K562 (cell line): Measurements from ENCODE around the gene CD70. TPM values are rescaled to one million over a fixed set of nuclear protein-coding genes. Genes with fewer than 3 reads are reported as not detected.

ENCODE experiments used
- ATAC-seq: fragments of 200-7000 bp; cut with Tn5 transposase; 3 replicates; pipeline ENCODE4 v1.9.1; 2020; ENCODE audit warnings: moderate library complexity
- BruUV-seq: library from RNA; stranded (reverse); fragments of 400-500 nt; replicated peaks from 2 replicates; lab custom pipeline; 2021; lab: Mats Ljungman, UMichigan
- CTCF ChIA-PET: fragments of 300-600 bp; formaldehyde crosslinking; extraction: SDS; loops from one replicate; lab custom pipeline; 2021; ENCODE audit warnings: low intra/inter-chr PET ratio; lab: Yijun Ruan, JAX
- POLR2A ChIA-PET: fragments of 300-600, 350-650 bp; sonication (Branson Sonifier 250); formaldehyde crosslinking; extraction: SDS; loops from one replicate; lab custom pipeline; 2021; ENCODE audit warnings: antibody characterized with exemption, inconsistent platforms; lab: Yijun Ruan, JAX
- DNase-seq, 4 experiments: peaks; one replicate each; pipeline versions ENCODE4 v3.0.0 to v3.0.0-alpha.2; 2011 to 2018; ENCODE audit warnings: low spot score in 3 of 4, mixed read lengths in 3 of 4; ENCODE audit errors: extremely low read depth in 1 of 4
- FAIRE-seq: peaks from 2 replicates; lab custom pipeline; 2011; peaks lifted over from hg19 to GRCh38; lab: Jason Lieb, UNC
- H2AFZ ChIP-seq: 2 replicates; pipeline ENCODE4 v1.6.0; 2011; ENCODE audit warnings: low read depth, low read length, control low read depth, inconsistent platforms
- H3K27ac ChIP-seq: fragments of 200-600 bp; 3 replicates; pipeline ENCODE4 v1.8.0; 2011; ENCODE audit warnings: low read depth, mild to moderate bottlenecking, control low read depth, inconsistent platforms, low read length, moderate library complexity, mixed read lengths; ENCODE audit errors: extremely low read depth
- H3K27me3 ChIP-seq, 2 experiments: fragments of 300-600 bp in 1 of 2; 2 replicates in 1 of 2; 3 replicates in 1 of 2; pipeline versions ENCODE4 v1.6.0 to v1.8.0; 2011; ENCODE audit warnings: inconsistent platforms in 2 of 2, low read length in 2 of 2, mild to moderate bottlenecking in 1 of 2, mixed read lengths in 1 of 2, moderate library complexity in 1 of 2; ENCODE audit not compliant: control insufficient read depth in 2 of 2, insufficient read depth in 2 of 2
- H3K36me3 ChIP-seq: fragments of 300-600 bp; 3 replicates; pipeline ENCODE4 v1.8.0; 2011; ENCODE audit warnings: mild to moderate bottlenecking, low read length, inconsistent platforms; ENCODE audit not compliant: control insufficient read depth, insufficient read depth
- H3K4me1 ChIP-seq, 2 experiments: fragments of 200-600 bp in 1 of 2; replicated peaks in 1 of 2; 2 replicates in 1 of 2; 3 replicates in 1 of 2; pipeline versions ENCODE4 v1.5.1 to v1.8.0; 2011; ENCODE audit warnings: inconsistent platforms in 2 of 2, low read length in 2 of 2, mild to moderate bottlenecking in 1 of 2, mixed read lengths in 1 of 2, moderate library complexity in 1 of 2; ENCODE audit not compliant: control insufficient read depth in 2 of 2, insufficient read depth in 2 of 2
- H3K4me2 ChIP-seq: 2 replicates; pipeline ENCODE4 v1.6.1; 2011; ENCODE audit warnings: low read length, control low read depth, inconsistent platforms, mixed read lengths; ENCODE audit not compliant: insufficient read depth
- H3K4me3 ChIP-seq: fragments of 200-600 bp; sonication (generic), shearing (Covaris generic); 2 replicates; pipeline ENCODE4 v1.5.1; 2016; ENCODE audit warnings: control low read depth, inconsistent platforms
- H3K79me2 ChIP-seq: fragments of 200-600 bp; 3 replicates; pipeline ENCODE4 v1.8.0; 2011; ENCODE audit warnings: low read length, inconsistent platforms; ENCODE audit not compliant: control insufficient read depth, insufficient read depth
- H3K9ac ChIP-seq, 2 experiments: 2 replicates each; pipeline versions ENCODE4 v1.6.0 to v1.6.1; 2011; ENCODE audit warnings: low read depth in 2 of 2, low read length in 2 of 2, control low read depth in 1 of 2, inconsistent platforms in 1 of 2, mild to moderate bottlenecking in 1 of 2, mixed read lengths in 1 of 2; ENCODE audit not compliant: insufficient read depth in 1 of 2
- H3K9me1 ChIP-seq: one replicate; pipeline ENCODE4 v1.6.0; 2011; ENCODE audit warnings: inconsistent platforms, mild to moderate bottlenecking, low read length, moderate library complexity; ENCODE audit not compliant: control insufficient read depth, insufficient read depth
- H3K9me3 ChIP-seq: replicated peaks from 2 replicates; pipeline ENCODE4 v1.5.1; 2011; ENCODE audit warnings: low read depth, low read length, inconsistent platforms; ENCODE audit not compliant: control insufficient read depth, insufficient read depth
- H4K20me1 ChIP-seq: replicated peaks from 2 replicates; pipeline ENCODE4 v1.6.1; 2011; ENCODE audit warnings: low read length, inconsistent platforms, mixed read lengths; ENCODE audit not compliant: control insufficient read depth, insufficient read depth
- COPS2 ChIP-seq: fragments of 450-650 bp; conservative IDR thresholded peaks from 2 replicates; pipeline ENCODE4 v1.6.1; 2016; ENCODE audit warnings: mild to moderate bottlenecking, moderate library complexity
- GATA2 ChIP-seq: sonication (generic); formaldehyde crosslinking; IDR thresholded peaks from 2 replicates; pipeline ENCODE4 v1.4.0; 2020; ENCODE audit warnings: mild to moderate bottlenecking, missing genetic modification reagents
- ID3 ChIP-seq, 2 experiments: fragments of 250-450 bp in 1 of 2; fragments of 450-650 bp in 1 of 2; sonication (Bioruptor Pico) in 1 of 2; IDR thresholded peaks; 2 replicates each; pipeline versions ENCODE4 v1.6.1 to v1.8.0; 2016 to 2021; ENCODE audit warnings: mild to moderate bottlenecking in 2 of 2, moderate library complexity in 2 of 2, missing compliant biosample characterization in 1 of 2, missing genetic modification characterization in 1 of 2
- IRF9 ChIP-seq: fragments of 450-650 bp; IDR thresholded peaks from 2 replicates; pipeline ENCODE4 v1.6.1; 2016; ENCODE audit warnings: missing biosample characterization, missing genetic modification characterization
- THAP12 ChIP-seq: fragments of 250-450 bp; sonication (Bioruptor Pico); IDR thresholded peaks from 2 replicates; pipeline ENCODE4 v1.9.0; 2021; ENCODE audit warnings: mild to moderate bottlenecking, inconsistent platforms
- ZNF146 ChIP-seq: IDR thresholded peaks from one replicate; pipeline ENCODE4 v1.6.1; 2018; ENCODE audit warnings: missing compliant biosample characterization; ENCODE audit not compliant: unreplicated experiment
- WGBS: fragments of 100-300 bp; shearing (Covaris generic); methylation state at CpG from one replicate; pipeline ENCODE4 v1.1.6; 2016; ENCODE audit warnings: low coverage, mixed read lengths; ENCODE audit not compliant: insufficient coverage; ENCODE audit errors: missing lambda C conversion rate; 5-methylcytosine and 5-hydroxymethylcytosine counted together
- in situ Hi-C: fragments of 300-500 bp; cut with MboI; formaldehyde crosslinking; loops from 4 replicates; pipeline ENCODE4 v1.15.0; 2018; ENCODE audit warnings: inconsistent platforms, mixed read lengths
- intact Hi-C: fragments of 100-400 bp; cut with micrococcal nuclease; formaldehyde crosslinking; loops from 2 replicates; pipeline ENCODE4 v1.14.2; 2022
- polyA plus RNA-seq, 8 experiments: library from polyadenylated mRNA; depleted of rRNA in 4 of 8; stranded (reverse) in 5 of 8; unstranded in 3 of 8; fragments of >200 nt; fragmentation: Nextera tagmentation in 2 of 8; fragmentation: Illumina TruSeq in 1 of 8; extraction: Ambion mirVana in 2 of 8; extraction: Trizol in 1 of 8; gene quantifications; 2 replicates each; pipeline versions ENCODE4 v1.2.1 to v1.2.3, GENCODE V29; 2011 to 2014; ENCODE audit warnings: inconsistent platforms in 1 of 8, missing spikeins in 1 of 8
- total RNA-seq, 7 experiments: library from RNA; depleted of rRNA in 6 of 7; stranded (reverse); fragments of >200 nt in 6 of 7; fragmentation: Illumina TruSeq in 2 of 7; extraction: Trizol in 2 of 7; gene quantifications; 2 replicates each; pipeline versions ENCODE4 v1.2.1 to v1.2.3, GENCODE V29; 2011 to 2021; ENCODE audit warnings: low replicate concordance in 1 of 7
- TF ChIP-seq, protein P1 (sequence below): fragments of 250-450 bp; sonication (Bioruptor Pico); IDR thresholded peaks from 2 replicates; pipeline ENCODE4 v1.5.0; 2021

CD70 gene
- total and polyA plus RNA-seq, 9 of the 15 experiments (the other 6 are each of a cell fraction or from before 2014, with no cell fraction given): 0.06 to 0.58 (median 0.33) TPM; not detected in 4

DNA sequence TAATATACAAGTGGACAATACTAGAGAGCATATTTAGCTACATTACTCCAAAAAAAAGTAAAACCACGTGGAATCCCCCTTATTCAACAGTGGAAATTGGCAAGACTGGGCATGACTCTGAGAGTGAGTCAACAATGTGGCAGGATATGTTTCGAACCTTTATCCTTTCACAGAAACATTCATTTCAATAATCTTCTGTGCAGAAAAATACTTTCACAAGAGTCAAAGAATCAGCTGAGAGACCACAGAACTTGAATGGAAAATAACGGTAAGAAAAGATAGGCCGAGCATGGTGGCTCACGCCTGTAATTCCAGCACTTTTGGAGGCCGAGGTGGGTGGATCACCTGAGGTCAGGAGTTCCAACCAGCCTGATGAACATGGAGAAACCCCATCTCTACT lies 25.1 kb upstream of the CD70 start:
- ATAC-seq (no peak), FAIRE-seq (no peak), DNase-seq (no peak)
- in situ Hi-C loops (no loop called here), intact Hi-C loops (no loop called here)
- H3K4me2 ChIP-seq: no peak overlapping the region
- H3K9me1 ChIP-seq: no peaks in the 10 kb centered on the region
- no peak overlapping the region for H3K27ac ChIP-seq
- no peak overlapping the region for H2AFZ ChIP-seq
- H3K4me1 ChIP-seq: no peaks in the 10 kb centered on the region
- H3K9ac ChIP-seq: no peak overlapping the region
- POLR2A ChIA-PET: no interaction called here
- H3K36me3 ChIP-seq: no peaks in the 10 kb centered on the region
- no peaks in the 10 kb centered on the region for H3K79me2 ChIP-seq
- 16% methylated on average over 6 of the region's 6 CpGs for WGBS
- H4K20me1 ChIP-seq: no peaks in the 10 kb centered on the region
- H3K4me3 ChIP-seq: no peak overlapping the region
- peaks cover 3 to 4% of the 10 kb centered on the region in 2 experiments; a peak in 2 of 5 replicates for H3K27me3 ChIP-seq
- CTCF ChIA-PET: no interaction called here
- H3K9me3 ChIP-seq: no peaks in the 10 kb centered on the region
- TF ChIP-seq IRF9 (tag): no peak
- BruUV-seq: no TSS peak

GRCh38 chr19:6613711-6614110 lies 22.8 kb upstream of the CD70 start:
- FAIRE-seq (no peak), ATAC-seq (no peak), DNase-seq (no peak)
- H4K20me1 ChIP-seq: no peaks in the 10 kb centered on the region
- H2AFZ ChIP-seq: no peak overlapping the region
- H3K4me3 ChIP-seq: no peak overlapping the region
- no peaks in the 10 kb centered on the region for H3K79me2 ChIP-seq
- in situ Hi-C loops: no loop called here
- POLR2A ChIA-PET: interaction anchor here (1.0 kb wide), 1 partner anchor 11 kb away, joined by 3 read pairs; no protein-coding TSS in a partner anchor
- H3K9me1 ChIP-seq: no peaks in the 10 kb centered on the region
- H3K27me3 ChIP-seq: peaks cover 3 to 4% of the 10 kb centered on the region in 2 experiments; a peak in 2 of 5 replicates
- CTCF ChIA-PET: interaction anchor here (0.6 kb wide), 1 partner anchor 11 kb away, joined by 6 read pairs; no protein-coding TSS in a partner anchor
- no peak overlapping the region for H3K9ac ChIP-seq
- no peaks in the 10 kb centered on the region for H3K9me3 ChIP-seq
- peaks cover 0 to 1% of the 10 kb centered on the region in 2 experiments; a peak in 2 of 5 replicates for H3K4me1 ChIP-seq
- H3K27ac ChIP-seq: no peak overlapping the region
- 25% methylated on average over 6 of the region's 6 CpGs for WGBS
- no TSS peak for BruUV-seq
- intact Hi-C loops: no loop called here
- no peaks in the 10 kb centered on the region for H3K36me3 ChIP-seq
- H3K4me2 ChIP-seq: no peak overlapping the region
- TF ChIP-seq ID3 (CRISPR knock-in tag; IDR thresholded peaks at IDR 0.05) (no peak), ID3 (tag; IDR thresholded peaks at IDR 0.05) (no peak), THAP12 (CRISPR knock-in tag) (no peak), COPS2 (no peak), GATA2 (CRISPR knock-in tag) (no peak), ZNF146 (CRISPR knock-in tag) (no peak)
- TF ChIP-seq, protein P1, sequence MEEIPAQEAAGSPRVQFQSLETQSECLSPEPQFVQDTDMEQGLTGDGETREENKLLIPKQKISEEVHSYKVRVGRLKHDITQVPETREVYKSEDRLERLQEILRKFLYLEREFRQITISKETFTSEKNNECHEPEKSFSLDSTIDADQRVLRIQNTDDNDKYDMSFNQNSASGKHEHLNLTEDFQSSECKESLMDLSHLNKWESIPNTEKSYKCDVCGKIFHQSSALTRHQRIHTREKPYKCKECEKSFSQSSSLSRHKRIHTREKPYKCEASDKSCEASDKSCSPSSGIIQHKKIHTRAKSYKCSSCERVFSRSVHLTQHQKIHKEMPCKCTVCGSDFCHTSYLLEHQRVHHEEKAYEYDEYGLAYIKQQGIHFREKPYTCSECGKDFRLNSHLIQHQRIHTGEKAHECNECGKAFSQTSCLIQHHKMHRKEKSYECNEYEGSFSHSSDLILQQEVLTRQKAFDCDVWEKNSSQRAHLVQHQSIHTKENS (CRISPR knock-in tag): no peak
